Panc1 (cell line): ENCODE results near the gene FGGY. TPM values are rescaled to one million over a fixed set of nuclear protein-coding genes. Genes with fewer than 3 reads are reported as not detected.

Experiments used
- ATAC-seq: fragments of 200-7000 bp; cut with Tn5 transposase; 2 replicates; pipeline ENCODE4 v1.9.1; 2020; ENCODE audit warnings: mild to moderate bottlenecking, moderate library complexity
- BruUV-seq: library from RNA; stranded (reverse); fragments of 400-500 nt; replicated peaks from 2 replicates; lab custom pipeline; 2021; lab: Mats Ljungman, UMichigan
- CTCF ChIA-PET: fragments of 300-600 bp; sonication (Branson Sonifier 250); formaldehyde crosslinking; loops from one replicate; lab custom pipeline; 2022; ENCODE audit warnings: antibody characterized with exemption; lab: Charles Lee
- POLR2A ChIA-PET: fragments of 300-600 bp; sonication (Branson Sonifier 250); formaldehyde crosslinking; loops from one replicate; lab custom pipeline; 2022; ENCODE audit warnings: antibody characterized with exemption; lab: Charles Lee
- DNase-seq: peaks from one replicate; pipeline ENCODE4 v3.0.0-alpha.2; 2010; ENCODE audit warnings: low read depth, low spot score
- H3K27ac ChIP-seq: 2 replicates; pipeline ENCODE4 v1.5.1; 2011; ENCODE audit warnings: mild to moderate bottlenecking, low read length, inconsistent platforms
- H3K27me3 ChIP-seq: fragments of 200-500 bp; sonication (Bioruptor generic); 2 replicates; pipeline ENCODE4 v1.6.0; 2014; ENCODE audit warnings: low read length, inconsistent platforms; ENCODE audit not compliant: control insufficient read depth, insufficient read depth
- H3K36me3 ChIP-seq: fragments of 200-500 bp; sonication (Bioruptor generic); 2 replicates; pipeline ENCODE4 v1.5.1; 2014; ENCODE audit warnings: inconsistent platforms, mild to moderate bottlenecking, low read length, moderate library complexity; ENCODE audit not compliant: control insufficient read depth, insufficient read depth
- H3K4me1 ChIP-seq: 2 replicates; pipeline ENCODE4 v1.5.1; 2011; ENCODE audit warnings: inconsistent platforms, mild to moderate bottlenecking, low read length, moderate library complexity; ENCODE audit not compliant: control insufficient read depth, insufficient read depth
- H3K4me3 ChIP-seq, 2 experiments: 2 replicates each; pipeline ENCODE4 v1.5.1; 2011 to 2012; ENCODE audit warnings: low read depth in 2 of 2, low read length in 2 of 2, mild to moderate bottlenecking in 2 of 2, inconsistent platforms in 1 of 2, moderate library complexity in 1 of 2
- H3K9me3 ChIP-seq: fragments of 200-500 bp; sonication (Bioruptor generic); 2 replicates; pipeline ENCODE4 v1.5.1; 2014; ENCODE audit warnings: low read depth, mild to moderate bottlenecking, inconsistent platforms, low read length, moderate library complexity; ENCODE audit not compliant: control insufficient read depth, insufficient read depth
- CTCF ChIP-seq: fragments of 450-650 bp; IDR thresholded peaks from 2 replicates; pipeline ENCODE4 v1.5.1; 2017; ENCODE audit warnings: mild to moderate bottlenecking
- POLR2AphosphoS5 ChIP-seq: IDR thresholded peaks from 2 replicates; pipeline ENCODE4 v1.6.1; 2012; ENCODE audit warnings: mild to moderate bottlenecking, low read depth, low read length, moderate library complexity
- REST ChIP-seq, 2 experiments: IDR thresholded peaks; 2 replicates each; pipeline ENCODE4 v1.6.1; 2011 to 2012; ENCODE audit warnings: low read depth in 2 of 2, control low read depth in 1 of 2, low read length in 1 of 2, mild to moderate bottlenecking in 1 of 2, moderate library complexity in 1 of 2; ENCODE audit not compliant: insufficient read depth in 1 of 2
- SIN3A ChIP-seq: IDR thresholded peaks from 2 replicates; pipeline ENCODE4 v1.6.1; 2012; ENCODE audit warnings: low read depth, mild to moderate bottlenecking, low read length, moderate library complexity, borderline replicate concordance; ENCODE audit not compliant: insufficient read depth
- TCF7L2 ChIP-seq: IDR thresholded peaks from 2 replicates; pipeline ENCODE4 v1.6.1; 2011; ENCODE audit warnings: mild to moderate bottlenecking, low read depth, low read length, inconsistent platforms
- in situ Hi-C: cut with HindIII; loops from 2 replicates; pipeline ENCODE4 v1.10.0; 2016; ENCODE audit warnings: low sequenced_read_pairs, low pct_unique_long_range_greater_than_20kb
- intact Hi-C: fragments of 100-400 bp; cut with micrococcal nuclease; formaldehyde crosslinking; loops from one replicate; pipeline ENCODE4 v1.10.0; 2022; ENCODE audit not compliant: unreplicated experiment
- total RNA-seq: library from RNA; stranded (reverse); gene quantifications from one replicate; pipeline ENCODE4 v1.2.1, GENCODE V29; 2021; ENCODE audit not compliant: unreplicated experiment

FGGY gene
- total RNA-seq, 1 experiment from 2014 or later = 15.5 TPM

GRCh38 chr1:59598120-59598440, 301.2 kb downstream of the FGGY start:
- Histone ChIP-seq H3K9me3 (no peaks in the 10 kb centered on the region), H3K4me3 (no peak overlapping the region), H3K27ac (no peak overlapping the region), H3K36me3 (no peaks in the 10 kb centered on the region), H3K27me3 (no peaks in the 10 kb centered on the region), H3K4me1 (no peaks in the 10 kb centered on the region; the same call in 1 of the 2 replicates)
- in situ Hi-C loops (no loop called here), intact Hi-C loops (no loop called here)
- DNase-seq (no peak), ATAC-seq (no peak)
- POLR2A ChIA-PET = no interaction called here
- CTCF ChIA-PET = no interaction called here
- TF ChIP-seq SIN3A (no peak), REST (IDR thresholded peaks at IDR 0.05; ENCODE audit: insufficient read depth in 1 of 2, low read depth in 2 of 2, low read length in 1 of 2) (no peak), TCF7L2 (no peak)
- no TSS peak for BruUV-seq

GRCh38 chr1:59601041-59601441, 304.1 kb downstream of the FGGY start:
- TF ChIP-seq POLR2AphosphoS5 (no peak), CTCF (no peak), SIN3A (no peak), TCF7L2 (no peak), REST (IDR thresholded peaks at IDR 0.05; ENCODE audit: insufficient read depth in 1 of 2, low read depth in 2 of 2, low read length in 1 of 2) (no peak)
- H3K4me1 ChIP-seq = no peaks in the 10 kb centered on the region; the same call in 1 of the 2 replicates
- no peak overlapping the region for H3K27ac ChIP-seq
- H3K4me3 ChIP-seq = no peak overlapping the region
- H3K36me3 ChIP-seq = no peaks in the 10 kb centered on the region
- CTCF ChIA-PET = no interaction called here
- H3K9me3 ChIP-seq = no peaks in the 10 kb centered on the region
- BruUV-seq = no TSS peak
- intact Hi-C loops (no loop called here), in situ Hi-C loops (no loop called here)
- no peak for DNase-seq
- ATAC-seq = no peak
- H3K27me3 ChIP-seq = no peaks in the 10 kb centered on the region
- POLR2A ChIA-PET = interaction anchor here (0.7 kb wide), 1 partner anchor 273 kb away, joined by 12 read pairs; no protein-coding TSS in a partner anchor
